ENCODE measurements around the gene RNF11.
A peak's percentile ranks its signal among the peaks of the same experiment; 100 is the strongest.
"Not testable (repeated sequence)": the region's sequence is repeated elsewhere in the genome, so short reads cannot be mapped to it uniquely, and the experiment has no call there.

The RNF11 gene, protein sequence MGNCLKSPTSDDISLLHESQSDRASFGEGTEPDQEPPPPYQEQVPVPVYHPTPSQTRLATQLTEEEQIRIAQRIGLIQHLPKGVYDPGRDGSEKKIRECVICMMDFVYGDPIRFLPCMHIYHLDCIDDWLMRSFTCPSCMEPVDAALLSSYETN

DNA sequence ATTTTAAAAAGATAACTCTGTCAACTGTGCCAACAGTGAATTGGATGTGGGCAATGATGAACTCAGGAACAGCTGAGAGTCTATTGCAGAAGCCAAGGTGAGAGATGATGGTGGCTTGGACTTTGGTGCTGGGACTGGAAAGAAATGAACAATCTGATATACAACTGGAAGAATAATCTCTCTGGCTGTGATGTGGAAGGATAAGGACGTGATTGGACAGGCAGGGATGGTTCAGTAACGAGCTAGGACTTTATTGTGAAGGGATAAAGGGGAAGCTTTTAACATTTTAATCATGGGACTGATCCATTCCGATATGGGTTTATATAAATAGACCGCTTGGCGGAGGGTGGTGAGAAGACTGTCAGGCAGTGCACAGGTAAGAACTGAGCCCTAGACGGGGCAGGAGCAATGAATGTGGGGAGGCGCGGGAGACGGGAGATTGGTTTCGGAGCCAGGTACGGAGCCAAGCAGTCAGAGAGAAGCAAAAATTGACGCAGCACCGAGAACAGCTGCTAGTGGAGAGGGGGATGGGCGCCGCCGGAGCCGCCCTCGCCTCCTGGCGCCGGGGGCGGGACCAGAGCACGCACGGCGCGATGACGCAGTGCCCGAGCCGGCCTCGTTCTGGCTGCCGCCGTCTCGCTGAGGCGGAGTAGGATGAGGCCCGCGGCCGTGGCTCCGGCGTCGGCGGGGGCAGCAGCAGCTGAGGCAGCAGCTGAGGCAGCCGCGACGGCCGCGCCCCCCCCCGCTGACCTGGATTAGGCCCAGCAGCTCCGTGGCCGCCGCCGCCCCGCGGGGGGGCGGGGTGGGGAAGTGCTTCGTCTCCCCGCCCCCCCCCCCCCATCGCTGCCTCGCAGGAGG is at the start of gene RNF11:
Gene RNF11, plus strand, starts transcription at position 601 of the 858 bp plus-strand sequence. CDS start 484 bp downstream, outside the sequence.
- DNase-seq = peak; percentile 48 to 95 (median 86)

DNA sequence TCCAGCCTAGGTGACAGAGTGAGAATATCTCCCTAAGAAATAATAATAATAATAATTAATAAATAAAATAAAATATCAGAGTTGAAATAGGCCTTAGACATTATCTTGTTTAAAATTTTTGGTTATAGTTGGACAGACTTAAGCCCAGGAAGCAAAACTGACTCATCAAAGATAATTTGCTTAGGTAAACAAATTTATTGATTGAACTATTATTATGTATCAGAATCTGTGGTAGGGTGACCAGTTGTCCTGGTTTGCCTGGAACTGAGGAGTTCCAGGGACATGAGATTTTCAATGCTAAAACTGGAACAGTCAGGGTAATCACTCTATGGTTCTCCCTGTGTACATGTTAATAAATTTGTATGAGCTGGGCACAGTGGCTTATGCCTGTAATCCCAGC is 47.8 kb upstream of the RNF11 start:
- DNase-seq = no peak

DNA sequence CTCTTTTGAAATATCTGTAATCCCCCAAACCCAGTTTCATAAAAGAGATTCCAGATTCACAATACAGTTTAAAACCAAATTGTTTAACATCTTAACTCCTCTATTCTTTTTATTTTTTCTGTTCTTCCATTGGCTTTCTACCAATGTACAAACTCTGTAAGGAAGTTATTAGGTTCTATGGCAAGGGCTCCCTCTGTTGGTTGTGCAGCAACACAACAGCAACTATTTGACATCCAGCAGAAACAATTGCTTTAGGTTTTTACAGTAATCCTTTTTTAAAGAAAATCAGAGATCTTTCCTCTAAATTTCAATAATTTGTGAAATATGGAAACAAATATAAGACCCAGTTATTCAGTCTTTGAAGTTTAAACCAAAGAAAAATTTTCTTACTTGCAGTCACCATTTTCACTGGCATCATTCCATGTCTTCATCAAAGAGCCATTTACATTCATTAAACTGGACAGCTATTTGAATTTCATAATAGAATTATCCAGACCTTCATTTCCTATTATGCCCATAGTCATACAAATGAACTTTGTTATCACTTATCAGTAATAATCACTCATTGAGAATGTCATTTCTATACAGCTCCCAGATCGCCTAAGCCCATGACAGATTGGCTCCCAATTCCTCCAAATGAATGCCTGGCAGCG is 46.5 kb upstream of the RNF11 start:
- DNase-seq = peak in 14 of 56 donors; percentile 0 to 51 (median 6)

DNA sequence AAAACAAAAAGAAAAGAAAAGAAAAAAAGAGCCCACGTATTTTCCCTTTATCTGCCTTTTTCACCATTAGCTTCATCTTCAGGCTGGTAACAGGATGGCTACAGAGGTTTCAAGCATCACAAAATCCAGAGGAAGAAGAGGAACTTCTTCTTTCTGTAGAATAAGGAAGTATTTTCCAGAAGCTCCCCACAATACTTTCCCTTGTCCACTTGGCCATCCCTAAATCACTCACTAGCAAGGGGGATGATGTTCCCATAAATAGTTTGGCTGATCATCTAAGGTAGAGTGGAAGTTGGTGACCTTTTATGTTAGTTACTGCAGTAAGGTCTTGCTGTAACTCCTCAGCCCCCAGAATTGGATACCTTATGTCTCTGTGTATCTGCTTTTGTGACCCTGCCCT is 45.1 kb upstream of the RNF11 start:
- no peak for DNase-seq

DNA sequence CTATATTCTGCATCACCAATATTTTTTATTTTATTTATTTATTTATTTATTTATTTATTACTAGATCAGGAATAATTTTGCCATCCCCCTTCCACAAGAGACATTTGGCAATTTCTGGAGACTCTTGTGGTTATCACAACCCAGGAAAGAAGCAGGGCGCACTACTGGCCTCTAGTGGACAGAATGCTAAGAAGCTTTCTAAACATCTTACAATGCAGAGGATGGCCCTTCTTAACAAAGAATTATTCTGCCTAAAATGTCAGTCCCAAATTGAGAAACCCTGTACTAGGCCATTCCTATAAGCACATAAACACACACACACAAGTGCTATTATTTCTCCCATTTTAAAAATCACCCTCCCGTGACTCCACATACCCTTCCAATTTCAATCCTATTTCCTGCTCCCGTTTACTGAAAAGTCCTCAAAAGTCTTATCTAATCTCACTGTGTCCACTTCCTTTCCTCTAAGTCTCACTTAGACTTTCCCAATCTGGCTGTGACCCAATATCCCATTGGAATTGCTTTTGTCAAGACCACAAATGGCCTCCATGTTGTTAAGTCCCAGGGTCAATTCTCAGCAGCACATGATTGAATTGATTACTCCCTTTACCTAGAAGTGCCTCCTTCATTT is 43.7 kb upstream of the RNF11 start:
- DNase-seq = peak in 34 of 56 donors; percentile 0 to 72 (median 16)

DNA sequence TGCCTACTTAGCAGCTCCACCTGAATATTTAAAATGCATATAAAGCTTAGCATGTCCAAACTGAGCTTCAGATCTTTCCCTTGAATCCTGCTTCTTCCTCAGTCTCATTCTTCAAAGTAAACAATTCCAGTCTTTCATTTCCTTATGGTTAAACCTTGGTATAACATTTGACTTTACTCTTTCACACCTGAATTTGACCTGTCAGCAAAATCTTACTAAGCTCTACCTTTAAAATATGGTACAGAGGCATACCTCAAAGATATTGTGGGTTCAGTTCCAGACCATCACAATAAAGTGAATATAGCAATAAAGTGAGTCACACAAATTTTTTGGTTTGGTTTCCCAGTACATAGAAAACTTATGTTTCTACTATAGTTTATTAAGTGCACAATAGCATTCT is 42.5 kb upstream of the RNF11 start:
- DNase-seq = no peak

DNA sequence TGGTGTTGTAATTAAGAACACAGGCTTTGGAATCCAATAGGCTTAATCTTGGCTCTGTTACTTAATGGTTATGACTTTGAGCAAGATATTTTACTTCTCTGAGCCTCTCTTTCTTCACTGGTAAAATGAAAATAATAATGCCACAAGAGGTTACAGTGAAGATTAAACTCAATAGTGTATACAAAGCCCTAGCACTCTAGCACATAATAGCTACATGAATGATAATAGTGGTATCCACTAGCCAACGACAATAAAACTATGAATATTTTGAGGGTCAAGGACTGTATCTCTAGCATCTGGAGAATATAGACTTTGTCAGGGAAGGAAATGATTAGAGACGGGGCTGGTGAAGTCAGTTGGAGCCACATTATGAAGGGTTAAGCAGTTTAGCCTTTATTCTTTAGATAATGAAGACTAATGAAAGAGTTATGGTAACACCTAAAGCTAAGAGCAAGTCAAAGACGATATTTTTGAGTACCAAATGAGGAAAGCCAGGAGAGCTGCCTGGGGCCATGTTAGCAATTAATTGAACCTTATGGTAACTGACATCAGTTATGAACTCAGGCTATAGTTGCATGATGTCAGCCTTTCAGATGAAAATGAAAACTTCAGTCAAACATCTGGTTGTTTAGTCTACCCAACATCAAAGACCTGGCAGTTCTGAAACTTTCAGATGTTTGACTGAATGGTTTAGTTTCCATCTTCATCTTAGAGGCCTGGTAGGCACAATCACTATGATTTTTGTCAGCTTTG is 32.8 kb upstream of the RNF11 start:
- DNase-seq = no peak

DNA sequence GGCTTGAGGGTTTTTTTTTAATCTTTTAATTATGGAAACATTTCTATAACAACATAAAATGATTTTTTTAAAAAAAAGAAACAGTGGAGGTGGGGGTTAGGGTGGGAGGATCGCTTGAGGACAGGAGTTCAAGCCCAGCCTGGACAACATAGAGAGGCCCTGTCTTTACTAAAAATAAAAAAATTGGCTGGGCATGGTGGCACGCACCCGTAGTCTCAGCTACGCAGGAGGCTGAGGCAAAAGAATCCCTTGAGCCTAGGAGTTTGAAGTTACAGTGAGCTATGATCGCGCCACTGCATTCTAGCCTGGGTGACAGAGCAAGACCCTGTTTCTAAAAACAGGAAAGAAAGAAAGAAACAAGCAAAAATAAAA is 32.2 kb upstream of the RNF11 start:
- no peak for DNase-seq

GRCh38 chr1:51210055-51210454 is 26.0 kb upstream of the RNF11 start:
- no peak for DNase-seq

DNA sequence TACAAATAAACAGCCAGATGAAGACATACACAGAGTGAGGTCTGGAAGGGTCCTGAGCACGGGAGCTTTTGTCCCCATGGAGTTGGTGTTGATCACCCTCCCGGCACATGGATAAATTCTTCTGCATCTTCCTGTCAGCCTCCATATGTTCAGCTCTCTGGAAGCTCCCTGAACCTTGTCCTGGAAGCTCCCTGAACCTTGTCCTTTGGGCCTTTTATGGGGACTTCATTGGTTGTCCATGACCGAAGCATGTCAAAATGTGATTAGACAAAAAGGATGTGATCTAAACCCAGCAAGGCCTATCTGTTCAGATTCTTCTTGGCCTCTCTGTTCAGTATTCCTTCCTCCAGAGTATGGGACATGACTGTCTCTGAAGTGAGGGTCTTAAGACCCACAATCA is 25.4 kb upstream of the RNF11 start:
- no peak for DNase-seq

GRCh38 chr1:51214615-51215131 is 21.4 kb upstream of the RNF11 start:
- DNase-seq = no peak

DNA sequence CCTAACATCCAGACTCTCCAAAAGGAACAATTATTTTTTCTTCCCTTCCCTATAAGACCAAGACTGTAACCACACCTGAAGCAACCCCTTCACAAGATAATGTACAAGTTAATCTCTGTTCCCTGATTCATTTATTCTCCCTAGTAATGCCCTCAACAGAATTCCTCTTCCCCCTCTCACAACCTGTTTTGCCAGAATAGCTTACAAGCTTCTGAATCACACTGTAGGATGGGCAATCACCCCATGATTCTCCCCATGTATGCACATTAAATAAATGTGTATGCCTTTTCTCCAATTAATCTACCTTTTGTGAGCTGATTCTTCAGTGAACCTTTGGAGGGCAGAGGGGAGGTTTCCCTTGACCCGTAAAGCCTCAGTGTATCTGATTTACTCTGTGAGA is 20.9 kb upstream of the RNF11 start:
- no peak for DNase-seq

DNA sequence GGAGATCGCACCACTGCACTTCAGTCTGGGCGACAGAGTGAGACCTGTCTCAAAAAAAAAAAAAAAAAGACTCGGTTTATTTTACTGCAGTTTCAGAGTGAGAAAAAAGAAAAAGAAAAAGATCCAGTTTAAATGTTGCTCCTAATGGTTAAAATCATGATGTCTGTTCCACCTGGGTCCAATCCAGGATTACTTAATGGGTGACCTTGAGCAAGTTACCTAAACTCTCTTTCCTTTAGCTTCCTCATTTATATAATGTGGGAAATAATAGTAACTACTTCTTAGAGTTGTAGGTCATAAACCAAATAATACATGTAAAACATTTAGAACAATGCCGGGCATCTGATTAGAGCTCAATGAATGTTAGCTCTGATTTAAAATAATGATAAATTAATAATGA is 19.4 kb upstream of the RNF11 start:
- no peak for DNase-seq

- no peak for DNase-seq
These were observed 19.0 kb upstream of the RNF11 start for GRCh38 chr1:51217101-51217500.

- DNase-seq = no peak
These were observed 17.5 kb upstream of the RNF11 start for GRCh38 chr1:51218570-51218969.

GRCh38 chr1:51219022-51219421 is 17.1 kb upstream of the RNF11 start:
- DNase-seq = no peak

DNA sequence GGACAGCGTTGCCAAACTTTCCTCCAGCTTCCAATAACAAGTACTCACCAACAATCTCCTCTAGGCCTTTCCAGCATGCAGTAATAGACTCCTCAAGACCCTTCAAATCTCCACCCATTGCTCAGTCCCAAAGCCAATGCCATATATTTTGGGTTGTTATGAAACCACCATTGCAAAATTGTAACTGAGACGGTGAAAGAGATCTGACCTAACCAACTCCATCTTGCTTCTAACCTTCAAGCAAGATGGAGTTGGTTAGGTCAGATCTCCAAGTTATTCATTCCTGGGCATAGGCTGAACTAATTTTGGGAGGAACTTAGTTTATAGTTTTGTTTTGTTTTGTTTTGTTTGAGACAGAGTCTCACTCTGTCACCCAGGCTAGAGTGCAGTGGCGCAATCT is 14.5 kb upstream of the RNF11 start:
- DNase-seq = not testable (repeated sequence)

- DNase-seq = no peak
These were observed 13.8 kb upstream of the RNF11 start for GRCh38 chr1:51222136-51222787.

GRCh38 chr1:51222809-51223208 is 13.3 kb upstream of the RNF11 start:
- no peak for DNase-seq

- no peak for DNase-seq
These were observed 11.8 kb upstream of the RNF11 start for GRCh38 chr1:51224255-51224654.

Data from amygdala (tissue), 56 donors.